GM19395 (cell line): ENCODE results near the gene CCL20.

Source experiments
- ATAC-seq: cut with Tn5 transposase; IDR thresholded peaks from one replicate; pipeline ENCODE4 v1.9.1; 2021; ENCODE audit warnings: mild to moderate bottlenecking, moderate library complexity; ENCODE audit not compliant: unreplicated experiment

CCL20 gene

GRCh38 chr2:227799202-227799601 is 14.4 kb upstream of the CCL20 start:
- no peak for ATAC-seq

GRCh38 chr2:227802882-227803281 is 10.8 kb upstream of the CCL20 start:
- no peak for ATAC-seq

- ATAC-seq, result no peak
Measured at GRCh38 chr2:227804975-227805374, 8.7 kb upstream of the CCL20 start.

- no peak for ATAC-seq
Measured at GRCh38 chr2:227805578-227805977, 8.1 kb upstream of the CCL20 start.

- no peak for ATAC-seq
Measured at GRCh38 chr2:227808936-227809335, 4.7 kb upstream of the CCL20 start.

- no peak for ATAC-seq
Measured at GRCh38 chr2:227812001-227812400, 1.6 kb upstream of the CCL20 start.

- no peak for ATAC-seq
Measured at GRCh38 chr2:227813229-227813561, 447 bp upstream of the CCL20 start.

GRCh38 chr2:227815066-227815465 is 1.4 kb downstream of the CCL20 start:
- no peak for ATAC-seq

GRCh38 chr2:227816507-227817294 is 3.1 kb downstream of the CCL20 start:
- ATAC-seq, result no peak

GRCh38 chr2:227817336-227817735 is 3.7 kb downstream of the CCL20 start:
- ATAC-seq, result no peak

GRCh38 chr2:227817850-227818674 is 4.4 kb downstream of the CCL20 start:
- ATAC-seq, result no peak

- ATAC-seq, result no peak
Measured at GRCh38 chr2:227818675-227819397, 5.2 kb downstream of the CCL20 start.

- no peak for ATAC-seq
Measured at GRCh38 chr2:227819398-227819697, 5.7 kb downstream of the CCL20 start.

GRCh38 chr2:227821043-227821942 is 7.7 kb downstream of the CCL20 start:
- no peak for ATAC-seq

GRCh38 chr2:227822416-227823003 is 8.9 kb downstream of the CCL20 start:
- no peak for ATAC-seq

GRCh38 chr2:227823922-227824321 is 10.3 kb downstream of the CCL20 start:
- no peak for ATAC-seq

- no peak for ATAC-seq
Measured at GRCh38 chr2:227824711-227825110, 11.1 kb downstream of the CCL20 start.

- ATAC-seq, result no peak
Measured at GRCh38 chr2:227826019-227826521, 12.4 kb downstream of the CCL20 start.

GRCh38 chr2:227826563-227826962 is 12.9 kb downstream of the CCL20 start:
- ATAC-seq, result no peak

- ATAC-seq, result no peak
Measured at GRCh38 chr2:227827143-227827542, 13.5 kb downstream of the CCL20 start.
